Measurements from ENCODE around the gene LRP3.
A peak's percentile ranks its signal among the peaks of the same experiment; 100 is the strongest.

LRP3 gene

GRCh38 chr19:33212436-33213172, 18.5 kb downstream of the LRP3 start:
- no peak for DNase-seq (ENCODE audit: low read depth in 1 of 2, low spot score in 1 of 2)
- Histone ChIP-seq H3K4me3 (replicated peaks; ENCODE audit: insufficient read depth, low read length) (no peak overlapping the region), H3K27ac (replicated peaks) (no peak overlapping the region), H3K27me3 (ENCODE audit: insufficient read depth, poor library complexity, severe bottlenecking) (no peaks in the 10 kb centered on the region)
- TF ChIP-seq REST (IDR thresholded peaks at IDR 0.05; ENCODE audit: insufficient replicate concordance, low read depth) (no peak), POLR2AphosphoS5 (IDR thresholded peaks at IDR 0.05; ENCODE audit: low read depth) (no peak), GABPA (IDR thresholded peaks at IDR 0.05; ENCODE audit: low read depth) (no peak), SPI1 (IDR thresholded peaks at IDR 0.05; ENCODE audit: borderline replicate concordance, low read depth) (no peak)
- TF ChIP-seq, protein P1, sequence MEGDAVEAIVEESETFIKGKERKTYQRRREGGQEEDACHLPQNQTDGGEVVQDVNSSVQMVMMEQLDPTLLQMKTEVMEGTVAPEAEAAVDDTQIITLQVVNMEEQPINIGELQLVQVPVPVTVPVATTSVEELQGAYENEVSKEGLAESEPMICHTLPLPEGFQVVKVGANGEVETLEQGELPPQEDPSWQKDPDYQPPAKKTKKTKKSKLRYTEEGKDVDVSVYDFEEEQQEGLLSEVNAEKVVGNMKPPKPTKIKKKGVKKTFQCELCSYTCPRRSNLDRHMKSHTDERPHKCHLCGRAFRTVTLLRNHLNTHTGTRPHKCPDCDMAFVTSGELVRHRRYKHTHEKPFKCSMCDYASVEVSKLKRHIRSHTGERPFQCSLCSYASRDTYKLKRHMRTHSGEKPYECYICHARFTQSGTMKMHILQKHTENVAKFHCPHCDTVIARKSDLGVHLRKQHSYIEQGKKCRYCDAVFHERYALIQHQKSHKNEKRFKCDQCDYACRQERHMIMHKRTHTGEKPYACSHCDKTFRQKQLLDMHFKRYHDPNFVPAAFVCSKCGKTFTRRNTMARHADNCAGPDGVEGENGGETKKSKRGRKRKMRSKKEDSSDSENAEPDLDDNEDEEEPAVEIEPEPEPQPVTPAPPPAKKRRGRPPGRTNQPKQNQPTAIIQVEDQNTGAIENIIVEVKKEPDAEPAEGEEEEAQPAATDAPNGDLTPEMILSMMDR (IDR thresholded peaks at IDR 0.05; ENCODE audit: insufficient read depth, low read length), result no peak

- TF ChIP-seq, protein P1 (IDR thresholded peaks at IDR 0.05; ENCODE audit: insufficient read depth, low read length), result peak; percentile 70
- no peak for TF ChIP-seq SPI1 (IDR thresholded peaks at IDR 0.05; ENCODE audit: borderline replicate concordance, low read depth)
- H3K27ac ChIP-seq (replicated peaks), result no peak overlapping the region
- H3K4me3 ChIP-seq (replicated peaks; ENCODE audit: insufficient read depth, low read length), result no peak overlapping the region
- no peaks in the 10 kb centered on the region for H3K27me3 ChIP-seq (ENCODE audit: insufficient read depth, poor library complexity, severe bottlenecking)
- peak in 1 of 2 experiments; percentile 63 for DNase-seq (ENCODE audit: low read depth in 1 of 2, low spot score in 1 of 2)
These were observed 20.5 kb downstream of the LRP3 start for GRCh38 chr19:33214596-33214995.

GRCh38 chr19:33215438-33216197, 21.5 kb downstream of the LRP3 start:
- TF ChIP-seq SPI1 (IDR thresholded peaks at IDR 0.05; ENCODE audit: borderline replicate concordance, low read depth) (no peak), GABPA (IDR thresholded peaks at IDR 0.05; ENCODE audit: low read depth) (no peak), REST (IDR thresholded peaks at IDR 0.05; ENCODE audit: insufficient replicate concordance, low read depth) (no peak), POLR2AphosphoS5 (IDR thresholded peaks at IDR 0.05; ENCODE audit: low read depth) (no peak)
- TF ChIP-seq, protein P1 (IDR thresholded peaks at IDR 0.05; ENCODE audit: insufficient read depth, low read length), result no peak
- no peak for DNase-seq (ENCODE audit: low read depth in 1 of 2, low spot score in 1 of 2)
- no peak overlapping the region for H3K4me3 ChIP-seq (replicated peaks; ENCODE audit: insufficient read depth, low read length)
- H3K27ac ChIP-seq (replicated peaks), result no peak overlapping the region
- H3K27me3 ChIP-seq (ENCODE audit: insufficient read depth, poor library complexity, severe bottlenecking), result no peaks in the 10 kb centered on the region

All from HL-60 (cell line).